Measurements from ENCODE around the gene CRABP2.

DNA sequence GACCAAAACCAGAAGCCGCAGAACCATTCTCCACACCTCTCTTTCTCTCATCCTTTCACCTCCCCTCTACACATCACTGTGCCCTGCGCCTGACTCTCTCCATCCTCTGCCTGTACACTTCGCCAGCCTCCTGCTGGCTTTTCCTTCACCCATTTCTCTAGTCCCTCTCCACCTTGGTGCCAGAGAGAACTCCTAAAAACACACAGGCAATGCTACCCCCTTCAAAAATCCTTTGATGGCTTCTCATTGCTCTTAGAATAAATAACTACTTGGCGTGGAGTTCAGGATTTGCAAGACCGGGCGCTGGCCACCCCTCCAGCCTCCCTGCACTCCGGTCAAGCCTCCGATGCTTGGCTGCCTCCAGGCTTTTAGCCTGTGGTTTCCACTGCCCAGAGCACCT lies 8.6 kb downstream of the CRABP2 start:
- TF ChIP-seq, protein P1, sequence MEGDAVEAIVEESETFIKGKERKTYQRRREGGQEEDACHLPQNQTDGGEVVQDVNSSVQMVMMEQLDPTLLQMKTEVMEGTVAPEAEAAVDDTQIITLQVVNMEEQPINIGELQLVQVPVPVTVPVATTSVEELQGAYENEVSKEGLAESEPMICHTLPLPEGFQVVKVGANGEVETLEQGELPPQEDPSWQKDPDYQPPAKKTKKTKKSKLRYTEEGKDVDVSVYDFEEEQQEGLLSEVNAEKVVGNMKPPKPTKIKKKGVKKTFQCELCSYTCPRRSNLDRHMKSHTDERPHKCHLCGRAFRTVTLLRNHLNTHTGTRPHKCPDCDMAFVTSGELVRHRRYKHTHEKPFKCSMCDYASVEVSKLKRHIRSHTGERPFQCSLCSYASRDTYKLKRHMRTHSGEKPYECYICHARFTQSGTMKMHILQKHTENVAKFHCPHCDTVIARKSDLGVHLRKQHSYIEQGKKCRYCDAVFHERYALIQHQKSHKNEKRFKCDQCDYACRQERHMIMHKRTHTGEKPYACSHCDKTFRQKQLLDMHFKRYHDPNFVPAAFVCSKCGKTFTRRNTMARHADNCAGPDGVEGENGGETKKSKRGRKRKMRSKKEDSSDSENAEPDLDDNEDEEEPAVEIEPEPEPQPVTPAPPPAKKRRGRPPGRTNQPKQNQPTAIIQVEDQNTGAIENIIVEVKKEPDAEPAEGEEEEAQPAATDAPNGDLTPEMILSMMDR (IDR thresholded peaks at IDR 0.05 in 8 of 11, conservative IDR thresholded peaks at IDR 0.05 in 3 of 11): no peak
- TF ChIP-seq POLR2A (IDR thresholded peaks at IDR 0.05) (no peak), POLR2AphosphoS5 (IDR thresholded peaks at IDR 0.05) (no peak)
